Stimulated activated CD4-positive, alpha-beta T cell treated with anti-CD3 and anti-CD28 coated beads, Interleukin-1b, Interleukin-23, amount 100 ng/mL, for 24 hours (primary cell): ENCODE measurements around the gene PPP1R2.
"Not testable (repeated sequence)": the region's sequence is repeated elsewhere in the genome, so short reads cannot be mapped to it uniquely, and the experiment has no call there.

Experiments
- DNase-seq, 4 experiments: peaks; one replicate each; pipeline ENCODE4 v3.0.0-alpha.2; 2020; ENCODE audit warnings: low read depth in 4 of 4, low spot score in 1 of 4

PPP1R2 gene

DNA sequence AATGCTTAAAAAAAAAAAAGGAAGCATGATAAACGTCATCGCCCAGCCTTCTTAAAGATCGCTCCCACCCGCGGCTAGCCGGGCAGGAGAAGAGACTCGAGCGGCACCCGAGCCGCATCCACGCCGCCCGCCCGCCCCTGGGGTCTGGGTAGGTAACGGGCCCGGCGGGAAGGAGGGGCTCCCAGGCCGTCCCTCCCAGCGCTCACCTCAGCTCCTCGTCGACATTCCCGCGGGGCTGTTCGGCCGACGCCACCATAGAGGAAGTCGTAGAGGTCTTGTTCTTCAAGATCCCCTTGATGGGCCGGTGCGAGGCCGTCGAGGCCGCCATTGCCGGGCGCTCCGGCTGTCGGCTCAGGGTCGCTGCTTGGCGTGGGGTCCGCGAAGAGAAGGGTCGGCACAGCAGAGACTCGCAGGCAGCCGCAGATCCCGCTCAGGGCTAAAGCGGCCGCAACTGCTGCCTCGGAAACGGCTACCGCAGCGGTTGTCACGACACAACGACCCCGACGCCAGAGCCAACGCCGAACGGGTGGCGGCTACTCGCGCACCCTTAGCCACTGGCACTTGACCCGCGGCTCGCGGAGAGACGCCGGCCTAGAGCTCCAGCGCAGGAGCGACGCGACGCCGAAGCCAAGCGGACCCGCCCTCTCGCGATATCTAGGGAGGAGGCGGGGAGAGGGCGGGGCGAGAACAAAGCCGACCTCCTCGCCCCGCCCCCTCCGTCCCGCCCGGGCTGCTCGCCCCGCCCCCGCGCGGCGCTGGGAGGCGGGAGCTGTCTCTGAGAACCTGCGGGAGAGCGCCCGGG lies at the start of gene PPP1R2:
Gene PPP1R2, minus strand, starts transcription at position 628 of the 802 bp plus-strand sequence. Its CDS starts 300 bp downstream, at position 328.
- peak; percentile 84 to 97 (median 87) for DNase-seq

DNA sequence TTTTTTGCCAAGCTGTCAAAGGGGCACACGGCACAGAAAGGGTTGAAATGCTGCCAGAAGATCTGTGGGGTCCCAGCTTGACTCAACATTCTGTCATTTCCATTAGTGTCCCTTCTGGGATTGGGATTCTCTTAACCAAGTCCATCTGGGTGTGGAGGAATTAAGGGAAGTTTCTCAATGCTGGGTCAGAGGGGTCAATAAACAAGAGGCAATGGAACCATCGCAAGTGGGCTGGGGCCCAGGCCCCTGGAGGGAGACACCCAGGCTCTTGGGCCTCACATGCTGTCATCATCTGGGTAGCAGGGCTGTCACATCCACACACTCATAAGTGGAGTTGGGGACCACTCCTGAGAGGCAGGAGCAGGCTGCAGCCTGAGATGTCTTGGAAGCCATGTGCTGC lies 48.7 kb upstream of the PPP1R2 start:
- DNase-seq = no peak

DNA sequence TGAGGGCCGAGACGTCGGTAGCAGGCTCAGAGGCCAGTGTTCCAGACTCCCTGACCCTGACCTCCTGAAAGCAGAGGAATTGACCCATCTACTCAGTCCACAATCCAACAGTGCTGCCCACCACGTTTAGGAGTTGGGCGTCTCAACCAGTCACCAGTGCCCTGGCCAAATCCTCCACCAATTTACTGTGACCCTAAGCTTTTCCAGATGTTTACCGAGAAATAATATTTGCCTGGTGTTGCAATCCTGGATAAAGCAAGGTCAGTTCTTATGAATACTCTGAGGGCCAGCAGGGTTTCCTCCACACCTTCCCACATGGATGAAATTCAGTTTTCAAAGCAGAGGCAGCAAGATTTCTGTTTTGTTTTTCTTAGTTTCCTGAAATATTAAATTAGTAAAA lies 48.1 kb upstream of the PPP1R2 start:
- no peak for DNase-seq

DNA sequence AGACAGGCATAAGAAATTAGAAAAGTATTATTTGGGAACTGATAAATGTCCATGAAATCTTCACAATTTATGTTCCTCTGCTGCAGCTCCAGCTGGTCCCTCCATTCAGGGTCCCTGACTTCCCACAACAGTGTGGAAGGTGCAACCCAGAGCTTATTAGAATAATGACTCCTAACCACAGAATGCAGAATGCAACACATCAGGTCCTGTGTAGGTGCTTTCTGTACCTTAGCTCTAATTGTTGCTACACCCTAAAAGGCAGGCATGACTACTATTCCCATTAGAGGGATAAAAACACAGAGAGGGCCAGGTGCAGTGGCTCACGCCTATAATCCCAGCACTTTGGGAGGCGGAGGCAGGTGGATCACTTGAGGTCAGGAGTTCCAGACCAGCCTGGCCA lies 47.3 kb upstream of the PPP1R2 start:
- DNase-seq = not testable (repeated sequence)

DNA sequence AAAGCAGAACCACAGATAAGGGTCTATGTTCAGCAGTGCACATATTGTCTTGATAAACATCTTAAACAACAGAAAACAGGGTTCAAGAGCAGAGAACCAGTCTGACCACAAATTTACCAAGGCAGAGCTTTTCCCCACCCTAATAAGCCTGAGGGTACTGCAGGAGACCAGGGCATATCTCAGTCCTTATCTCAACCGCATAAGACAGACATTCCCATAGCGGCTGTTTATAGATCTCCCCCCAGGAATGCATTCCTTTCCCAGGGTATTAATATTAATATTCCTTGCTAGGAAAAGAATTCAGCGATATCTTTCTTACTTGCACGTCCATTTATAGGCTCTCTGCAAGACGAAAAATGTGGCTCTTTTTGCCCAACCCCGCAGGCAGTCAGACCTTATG lies 46.7 kb upstream of the PPP1R2 start:
- not testable (repeated sequence) for DNase-seq

DNA sequence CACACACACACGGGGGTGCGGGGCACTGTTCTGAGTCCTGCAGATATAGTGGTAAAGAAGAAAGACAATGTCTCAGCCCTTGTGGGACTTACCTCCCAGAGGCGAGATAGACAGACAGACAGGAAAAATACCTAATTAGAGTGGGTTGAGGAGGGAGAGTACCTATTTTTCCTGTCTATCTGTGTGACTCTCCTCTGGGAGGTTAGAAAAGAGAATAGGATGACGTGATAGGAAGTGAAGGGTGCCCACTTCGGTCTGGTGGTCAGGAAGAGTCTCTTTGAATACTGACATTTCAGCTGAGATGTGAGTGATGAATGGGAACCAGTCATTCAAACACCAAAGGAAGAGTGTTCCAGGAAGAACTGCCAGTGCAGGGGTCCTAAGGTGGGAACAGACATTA lies 44.7 kb upstream of the PPP1R2 start:
- DNase-seq = no peak

DNA sequence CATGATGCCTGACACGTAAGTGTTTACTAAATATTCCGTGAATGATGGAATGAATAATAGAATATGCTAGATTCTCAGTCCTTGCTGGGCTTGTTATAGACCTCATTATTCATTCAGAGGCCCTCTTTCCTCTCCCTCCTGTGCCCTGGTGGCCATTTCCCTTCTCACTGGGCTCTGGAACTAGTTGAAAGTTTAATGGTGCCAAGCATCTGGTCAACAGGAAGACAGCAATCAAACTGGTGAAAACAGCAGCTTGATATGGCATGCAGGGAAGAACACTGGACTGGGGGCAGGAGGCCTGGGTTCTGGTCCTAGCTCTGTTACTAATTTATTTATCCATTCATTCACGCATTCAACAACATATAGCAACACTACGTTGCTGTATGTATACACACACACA lies 44.3 kb upstream of the PPP1R2 start:
- DNase-seq = no peak

DNA sequence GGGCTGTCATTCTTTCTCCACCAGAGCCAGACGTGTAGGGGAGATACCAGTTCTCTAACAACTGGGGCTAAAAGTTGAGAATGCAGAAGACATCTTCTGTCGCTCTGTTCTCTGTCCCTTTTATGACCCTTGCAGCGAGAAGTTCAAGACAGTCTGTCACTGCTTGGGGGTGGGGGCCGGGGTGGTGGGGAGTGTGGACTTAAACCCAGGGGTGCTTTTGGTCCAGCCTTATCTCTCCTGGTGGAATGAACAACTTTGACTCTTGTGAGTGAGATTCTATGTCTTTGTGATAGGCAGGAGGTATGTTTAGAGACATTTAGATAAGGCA lies 41.4 kb upstream of the PPP1R2 start:
- DNase-seq = no peak

DNA sequence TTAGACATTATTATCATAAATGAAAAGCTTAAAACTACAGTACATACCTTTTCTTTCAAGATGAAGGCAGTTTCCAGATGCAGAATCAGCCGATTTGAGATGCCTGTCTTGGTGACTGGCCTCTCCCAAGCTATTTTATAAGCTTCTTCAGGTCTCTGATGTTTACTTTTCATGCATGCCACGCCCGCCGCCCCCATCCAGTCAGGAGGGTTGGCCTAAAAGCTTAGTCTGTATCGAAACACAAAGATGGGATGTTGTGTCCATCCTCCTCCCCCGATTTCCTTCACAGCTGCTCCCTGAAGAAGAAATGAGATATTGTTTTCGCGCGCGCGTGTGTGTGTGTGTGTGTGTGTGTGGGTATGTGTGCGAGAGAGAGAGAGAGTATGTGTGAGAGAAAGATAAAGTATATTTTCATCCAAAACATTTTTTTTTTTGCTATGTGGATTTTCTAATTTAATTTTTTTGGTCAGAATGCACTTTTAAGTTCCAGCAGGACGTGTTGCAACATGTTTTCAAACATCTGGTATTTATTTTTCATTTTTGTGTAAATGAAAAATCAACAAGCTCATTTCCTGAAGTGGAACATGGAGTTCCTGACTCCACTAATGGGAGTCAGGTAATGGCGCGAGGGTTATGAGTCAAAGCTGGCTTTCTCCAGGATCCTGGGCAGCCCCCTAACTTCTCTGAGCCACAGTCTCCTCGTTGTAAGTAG lies 40.9 kb upstream of the PPP1R2 start, which contains the start of gene APOD:
Gene APOD, minus strand, starts transcription at position 110 of the 712 bp plus-strand sequence. CDS start 4,479 bp downstream, outside the sequence.
- DNase-seq = no peak

DNA sequence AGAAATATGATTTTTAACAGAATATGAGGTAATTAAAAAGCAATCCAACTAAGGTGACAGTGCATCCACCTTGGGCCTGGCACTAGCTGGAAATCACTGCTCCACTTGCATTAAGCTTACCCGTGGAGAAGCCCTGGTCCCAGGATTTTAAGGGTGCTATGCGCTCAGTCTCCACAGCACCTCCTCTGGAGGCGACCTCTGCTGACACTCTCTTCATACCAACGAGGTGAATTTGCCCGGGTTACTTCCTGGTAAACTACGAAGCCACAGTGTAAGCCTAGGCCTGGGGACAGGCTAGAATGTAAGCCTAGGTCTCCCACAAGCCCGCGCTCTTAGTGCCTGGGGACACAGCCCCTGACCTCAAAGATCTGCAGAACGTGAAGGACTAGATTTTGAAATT lies 39.8 kb upstream of the PPP1R2 start:
- DNase-seq = no peak

DNA sequence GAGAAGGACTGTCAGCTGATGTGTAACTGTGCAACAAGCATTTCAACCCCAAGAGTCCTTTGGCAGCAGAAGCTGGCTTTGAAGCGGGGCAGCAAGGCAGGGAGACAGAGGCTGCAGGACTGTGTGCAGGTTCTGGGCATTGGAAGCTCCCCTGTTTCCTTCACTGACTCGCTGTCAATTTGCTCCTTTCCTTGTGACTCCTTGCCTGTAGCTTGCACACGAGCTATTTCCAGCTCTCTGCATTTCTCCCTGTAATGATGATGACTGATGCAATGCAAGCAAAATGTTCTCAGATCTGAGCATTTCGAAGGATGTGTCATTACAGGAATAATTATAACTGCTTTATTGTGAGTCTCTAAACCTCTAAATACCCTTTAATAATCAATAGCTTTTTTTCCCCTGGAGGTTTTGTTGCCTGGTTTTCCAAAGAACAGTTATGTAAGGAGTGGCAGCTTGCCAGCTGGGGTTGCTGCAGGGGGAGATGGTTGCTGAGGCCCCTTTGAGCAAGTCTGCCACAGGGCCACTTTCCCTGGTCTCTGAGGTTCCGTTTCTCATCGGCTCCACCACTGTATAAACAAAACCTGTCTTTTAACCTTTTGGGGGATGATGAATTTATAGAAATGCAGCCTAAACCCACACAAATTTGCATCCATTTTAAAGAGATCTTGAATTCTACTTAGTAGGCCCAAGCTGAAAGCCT lies 37.8 kb upstream of the PPP1R2 start:
- DNase-seq = no peak

DNA sequence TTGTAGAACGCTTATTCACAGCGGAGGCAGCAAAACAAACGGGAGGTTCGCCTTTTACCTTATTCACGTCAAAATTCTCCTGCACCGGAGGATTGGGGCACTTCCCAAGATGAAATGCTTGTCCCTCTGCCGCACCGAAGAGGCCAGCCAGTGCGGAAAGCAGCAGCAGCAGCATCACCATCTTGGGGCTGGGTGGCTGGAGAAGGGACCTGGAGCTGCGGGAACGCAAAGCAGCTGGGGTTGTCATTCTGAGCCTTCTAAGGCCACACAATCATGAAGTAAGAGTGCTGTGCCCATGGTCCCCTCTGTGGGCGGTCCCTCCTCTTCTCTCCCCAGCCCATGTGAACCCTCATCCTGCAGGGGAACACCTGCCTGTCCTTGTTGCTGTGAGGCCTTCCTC lies 36.2 kb upstream of the PPP1R2 start:
- no peak for DNase-seq

DNA sequence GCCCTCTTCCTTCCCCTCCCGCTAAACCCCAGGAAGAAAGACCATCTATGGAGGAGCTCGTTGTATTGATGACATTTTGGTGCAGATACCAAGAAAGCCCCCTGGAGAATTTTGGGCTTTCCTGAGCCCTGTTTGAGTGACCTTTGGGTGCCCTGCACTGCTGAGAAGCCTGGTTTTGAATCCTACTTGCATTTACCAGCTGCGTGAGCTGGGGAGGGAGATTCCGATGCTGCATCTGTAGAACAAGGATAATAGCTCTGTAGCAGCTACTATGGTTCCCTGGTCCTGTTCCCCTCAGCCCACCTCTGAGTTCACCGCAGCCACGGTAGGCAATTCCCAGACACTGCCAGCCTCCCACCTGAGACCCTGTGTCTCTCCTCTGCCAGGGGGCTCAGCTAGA lies 35.4 kb upstream of the PPP1R2 start:
- no peak for DNase-seq

DNA sequence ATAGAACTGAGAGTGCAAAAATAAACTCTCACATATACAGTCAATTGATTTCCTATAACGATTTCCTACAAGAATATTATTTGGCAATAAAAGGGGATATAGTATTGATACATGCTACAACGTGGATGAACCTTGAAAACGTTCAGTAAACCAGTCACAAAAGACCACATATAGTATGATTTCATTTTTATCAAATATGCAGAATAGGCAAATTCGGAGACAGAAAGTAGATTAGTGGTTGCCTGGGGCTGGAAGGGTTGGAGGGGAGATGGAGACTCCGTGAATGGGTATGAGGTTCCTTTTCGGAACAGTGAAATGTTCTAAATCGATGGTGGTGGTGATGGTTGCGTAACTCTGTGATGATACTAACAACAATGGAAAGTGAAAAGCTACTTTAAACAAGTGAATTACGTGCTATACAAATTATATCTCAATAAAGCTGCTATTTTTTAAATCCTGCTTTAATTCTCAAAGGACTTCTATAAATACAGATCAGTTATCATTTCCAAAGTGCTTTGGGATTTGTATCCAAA lies 34.6 kb upstream of the PPP1R2 start:
- no peak for DNase-seq

DNA sequence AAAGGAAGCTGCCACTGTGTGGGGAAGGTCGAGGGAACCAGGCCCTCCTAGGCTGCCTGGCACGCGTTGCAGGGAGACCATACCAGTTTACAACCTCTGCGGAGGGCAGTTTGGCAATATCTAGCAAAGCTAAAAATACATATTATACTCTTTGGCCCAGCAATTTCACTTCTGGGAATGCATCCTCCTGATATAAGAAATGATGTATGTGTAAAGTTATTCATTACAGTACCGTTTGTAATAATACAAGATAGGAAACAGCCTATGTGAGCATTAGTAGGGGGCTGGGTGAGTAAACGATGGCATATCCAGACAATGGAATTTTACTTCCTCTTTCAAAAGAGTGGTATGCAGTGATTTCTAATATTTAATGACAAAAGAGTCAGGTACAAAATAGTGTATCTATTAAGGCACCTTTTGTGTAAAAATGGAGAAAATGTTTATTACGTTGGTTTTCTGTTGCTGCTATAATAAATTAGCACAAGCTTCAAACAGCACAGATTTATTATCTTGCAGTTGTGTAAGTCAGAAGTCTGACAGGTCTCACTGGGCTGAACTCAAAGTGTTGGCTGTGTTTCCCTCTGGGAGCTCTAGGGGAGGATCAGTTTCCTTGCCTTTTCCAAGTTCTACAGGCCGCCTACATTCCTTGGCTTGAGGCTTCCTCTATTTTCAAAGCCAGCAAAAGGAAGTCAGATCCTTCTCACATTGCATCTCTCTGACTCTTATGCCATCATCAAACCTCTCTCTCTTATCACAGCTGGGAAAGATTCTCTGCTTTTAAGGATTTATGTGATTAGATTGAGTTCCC lies 31.6 kb upstream of the PPP1R2 start:
- no peak for DNase-seq

DNA sequence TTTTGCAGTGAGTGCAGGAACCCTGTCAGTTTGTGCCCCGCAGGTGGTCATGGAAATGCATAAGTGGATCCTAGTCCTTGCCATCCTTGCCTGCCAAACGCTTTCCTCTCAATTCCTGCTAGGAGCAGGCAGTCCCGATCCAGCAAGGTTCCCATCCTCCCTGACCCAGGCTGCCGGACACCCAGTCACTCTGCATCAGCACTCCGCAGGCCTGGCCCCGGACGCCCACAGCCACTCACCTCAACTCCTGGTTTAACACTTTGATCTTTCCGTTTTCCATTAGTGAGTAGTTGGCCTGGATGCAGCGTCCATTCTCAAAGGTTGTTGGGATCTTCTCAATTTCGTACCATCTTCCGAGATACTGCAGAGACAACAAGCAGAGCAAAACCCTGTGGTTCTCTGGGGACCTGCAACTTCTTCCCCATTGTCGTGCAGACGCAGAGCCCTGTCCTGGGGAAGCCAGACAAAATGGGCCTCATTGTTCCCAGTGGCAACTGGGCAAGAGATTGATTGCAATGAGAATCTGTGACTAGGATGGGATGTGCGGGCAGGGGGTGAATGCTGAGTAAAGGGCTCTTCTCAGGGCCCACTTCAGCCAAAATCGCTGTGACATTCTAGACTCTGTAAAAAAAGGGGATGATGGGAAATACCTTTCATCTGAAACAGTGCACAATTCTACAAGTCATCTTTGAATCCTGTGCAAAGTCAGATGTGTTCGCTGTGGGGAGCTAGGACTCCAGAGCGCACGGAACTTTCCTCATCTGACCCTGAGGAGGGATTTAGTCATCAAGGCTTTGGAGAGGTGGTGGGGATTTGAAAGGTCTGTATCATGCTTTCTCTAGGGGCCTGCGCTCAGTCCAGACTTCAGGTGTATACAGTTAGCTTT lies 30.7 kb upstream of the PPP1R2 start:
- DNase-seq = no peak

DNA sequence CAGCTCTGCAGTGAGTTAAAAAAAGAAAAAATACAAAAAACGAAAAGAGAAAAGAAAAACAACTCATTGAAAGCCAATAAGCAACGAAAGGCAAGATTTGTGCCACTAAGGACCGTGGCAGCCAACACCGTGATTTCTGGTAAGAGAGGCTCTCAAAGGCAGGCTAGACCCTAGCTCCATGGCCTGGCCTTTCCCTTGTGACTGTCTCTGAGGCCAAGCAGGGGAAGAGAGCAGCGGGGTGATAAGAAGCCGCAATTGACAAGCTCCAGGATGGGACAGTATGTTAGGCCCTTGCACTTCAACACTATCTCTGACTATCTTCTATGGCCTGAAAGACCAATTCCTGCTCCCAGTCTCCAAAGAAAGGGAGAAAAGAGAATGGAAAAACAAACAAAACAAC lies 28.2 kb upstream of the PPP1R2 start:
- DNase-seq = no peak

DNA sequence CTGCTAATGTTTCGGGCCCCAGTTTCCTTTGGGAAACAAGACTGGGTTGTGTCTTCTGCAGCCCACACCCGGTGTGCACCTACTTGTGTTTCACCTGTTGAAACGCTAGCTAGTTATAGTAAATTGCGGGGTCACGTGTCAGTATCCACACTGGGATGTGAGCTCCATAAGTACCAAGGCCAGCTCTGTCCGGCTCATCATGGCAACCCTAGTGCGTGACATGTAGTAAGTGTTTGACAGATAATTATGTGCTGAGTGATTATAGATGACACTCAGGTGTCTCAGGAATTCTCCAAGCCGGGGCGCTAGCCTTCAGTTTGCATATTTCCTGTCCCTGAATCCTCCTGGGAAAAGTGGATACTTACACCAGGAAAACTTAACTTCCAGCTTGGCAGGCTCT lies 27.8 kb upstream of the PPP1R2 start:
- no peak for DNase-seq

DNA sequence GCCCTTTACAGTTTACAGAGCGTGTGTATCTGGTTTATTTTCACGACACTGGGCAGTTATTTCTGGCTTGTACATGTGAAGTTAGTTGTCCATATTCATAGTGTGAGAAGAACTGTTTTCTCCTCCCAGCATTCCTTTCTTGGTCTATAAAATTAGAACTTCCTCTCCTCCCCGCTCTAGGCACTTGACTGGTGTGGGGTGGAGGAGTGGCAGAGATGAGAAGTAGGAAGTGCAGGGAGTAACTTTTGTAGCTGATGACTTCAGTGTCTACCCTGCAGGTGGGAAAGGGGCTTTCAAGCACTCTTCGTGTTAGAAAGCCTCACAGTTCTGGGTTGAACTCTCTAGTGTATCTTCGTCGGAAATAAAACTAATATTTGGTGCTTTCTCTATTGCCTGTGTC lies 27.2 kb upstream of the PPP1R2 start:
- no peak for DNase-seq

DNA sequence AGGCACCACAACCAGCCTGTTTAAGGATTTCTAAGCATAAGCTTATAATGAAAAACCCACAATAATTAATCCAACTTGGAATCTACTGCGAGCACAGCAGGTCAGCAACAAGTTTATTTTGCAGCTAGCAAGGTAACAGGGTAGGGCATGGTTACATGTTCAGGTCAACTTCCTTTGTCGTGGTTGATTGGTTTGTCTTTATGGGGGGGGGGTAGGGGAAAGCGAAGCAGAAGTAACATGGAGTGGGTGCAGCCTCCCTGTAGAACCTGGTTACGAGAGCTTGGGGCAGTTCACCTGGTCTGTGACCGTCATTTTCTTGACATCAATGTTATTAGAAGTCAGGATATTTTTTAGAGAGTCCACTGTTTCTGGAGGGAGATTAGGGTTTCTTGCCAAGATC lies 25.5 kb upstream of the PPP1R2 start:
- DNase-seq = no peak
